NCI-H510A treated with DMSO at 0.1 percent for 48 hours (cell line): ENCODE data around the gene PRKCA.
A peak's percentile ranks its signal among the peaks of the same experiment; 100 is the strongest.

Source experiments
- DNase-seq: peaks from one replicate; lab custom pipeline; 2025; lab: John Stamatoyannopoulos, UW

Gene PRKCA

GRCh38 chr17:66625311-66625767 lies 322.9 kb downstream of the PRKCA start:
- DNase-seq: peak; percentile 85

- DNase-seq: no peak
These were observed 325.6 kb downstream of the PRKCA start for GRCh38 chr17:66627985-66628384.

GRCh38 chr17:66629762-66630161 lies 327.3 kb downstream of the PRKCA start:
- no peak for DNase-seq

- DNase-seq: no peak
These were observed 328.0 kb downstream of the PRKCA start for GRCh38 chr17:66630379-66630778.

- DNase-seq: no peak
These were observed 328.5 kb downstream of the PRKCA start for GRCh38 chr17:66630828-66631472.

- DNase-seq: no peak
These were observed 330.3 kb downstream of the PRKCA start for GRCh38 chr17:66632731-66633130.

- no peak for DNase-seq
These were observed 331.0 kb downstream of the PRKCA start for GRCh38 chr17:66633317-66633965.

- no peak for DNase-seq
These were observed 331.8 kb downstream of the PRKCA start for GRCh38 chr17:66634193-66634592.

- no peak for DNase-seq
These were observed 333.1 kb downstream of the PRKCA start for GRCh38 chr17:66635386-66636045.

GRCh38 chr17:66636111-66636510 lies 333.7 kb downstream of the PRKCA start:
- no peak for DNase-seq

GRCh38 chr17:66637491-66637890 lies 335.1 kb downstream of the PRKCA start:
- DNase-seq: no peak

- DNase-seq: no peak
These were observed 336.5 kb downstream of the PRKCA start for GRCh38 chr17:66638707-66639479.

GRCh38 chr17:66643815-66644710 lies 341.6 kb downstream of the PRKCA start:
- DNase-seq: no peak

GRCh38 chr17:66645259-66645658 lies 342.8 kb downstream of the PRKCA start:
- DNase-seq: no peak

- no peak for DNase-seq
These were observed 345.1 kb downstream of the PRKCA start for GRCh38 chr17:66647391-66647983.

GRCh38 chr17:66649818-66650543 lies 347.6 kb downstream of the PRKCA start:
- DNase-seq: no peak

- no peak for DNase-seq
These were observed 348.1 kb downstream of the PRKCA start for GRCh38 chr17:66650544-66650877.

- no peak for DNase-seq
These were observed 350.6 kb downstream of the PRKCA start for GRCh38 chr17:66652840-66653507.

GRCh38 chr17:66654106-66654740 lies 351.8 kb downstream of the PRKCA start:
- no peak for DNase-seq
